Measurements from ENCODE around the gene MCM3.
A peak's percentile ranks its signal among the peaks of the same experiment; 100 is the strongest.

Gene MCM3

GRCh38 chr6:52249078-52249477 is 35.5 kb downstream of the MCM3 start:
- no peak for DNase-seq (ENCODE audit: low spot score)

DNA sequence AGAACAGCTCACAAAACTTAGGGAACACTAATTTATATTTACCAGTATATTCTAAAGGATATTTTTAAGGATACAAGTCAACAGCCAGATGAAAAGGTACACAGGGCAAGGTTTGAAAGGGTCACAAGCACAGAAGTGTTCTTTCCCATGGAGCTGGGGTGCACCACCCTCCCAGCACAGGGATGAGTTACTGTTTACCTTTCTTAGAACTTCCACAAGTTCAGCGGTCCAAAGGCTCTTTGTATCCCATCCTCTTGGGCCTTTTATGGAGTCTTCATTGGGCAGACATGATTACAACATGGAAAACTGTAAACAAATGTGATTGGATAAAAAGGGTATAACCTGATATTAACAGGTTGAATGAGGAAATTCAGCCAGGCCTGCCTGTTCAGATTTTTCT is 39.1 kb downstream of the MCM3 start:
- no peak for DNase-seq (ENCODE audit: low spot score)

- DNase-seq (ENCODE audit: low spot score) = no peak
Observed at GRCh38 chr6:52244400-52244799, 40.1 kb downstream of the MCM3 start, which contains the start of gene IL17F. Gene IL17F, minus strand, starts transcription at chr6:52244500. Its CDS starts 71 bp downstream, at chr6:52244429.

DNA sequence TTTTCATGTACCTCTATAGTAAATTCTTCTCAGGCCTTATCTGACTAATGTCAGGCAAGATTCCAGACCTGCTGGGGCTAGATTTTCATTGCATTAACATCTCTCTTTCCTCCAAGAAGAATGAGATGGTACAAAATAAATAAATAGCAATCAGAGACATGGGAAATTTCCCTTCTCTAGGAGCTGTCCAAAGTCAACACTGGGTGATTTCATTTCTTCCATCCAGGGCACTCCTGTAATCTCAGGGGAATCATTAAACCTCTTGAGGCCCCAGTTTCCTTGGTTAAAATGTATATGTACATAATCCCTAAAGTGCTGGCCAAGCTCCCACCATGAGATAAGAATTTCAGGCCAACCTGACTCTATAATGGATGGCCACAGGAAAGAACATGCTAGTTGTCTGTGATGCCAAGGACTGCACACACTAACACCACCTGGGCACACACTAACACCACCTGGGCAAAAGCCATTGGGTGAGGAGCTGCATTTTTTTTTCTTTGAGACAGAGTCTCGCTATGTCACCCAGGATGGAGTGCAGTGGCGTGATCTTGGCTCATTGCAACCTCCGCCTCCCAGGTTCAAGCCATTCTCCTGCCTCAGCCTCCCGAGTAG is 41.2 kb downstream of the MCM3 start:
- no peak for DNase-seq (ENCODE audit: low spot score)

DNA sequence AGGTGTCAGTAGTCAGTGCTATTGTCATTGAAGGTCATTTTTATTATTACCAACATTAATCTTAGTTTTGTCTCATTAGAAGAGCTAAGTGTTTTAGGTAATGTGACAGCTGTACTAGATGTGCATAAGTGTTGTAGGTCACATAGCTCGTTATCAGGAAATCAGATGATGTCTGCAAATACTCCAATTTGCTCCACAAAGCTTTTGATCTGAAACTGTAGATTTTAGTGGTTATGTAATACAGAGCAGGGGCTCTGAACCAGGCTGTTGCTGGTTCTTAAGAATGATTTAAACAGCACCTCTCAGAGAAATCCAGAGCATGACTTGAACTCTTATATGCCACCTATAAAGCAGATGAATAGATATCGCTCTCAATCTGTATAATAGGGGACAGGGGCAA is 42.7 kb downstream of the MCM3 start:
- no peak for DNase-seq (ENCODE audit: low spot score)

GRCh38 chr6:52233975-52234823 is 50.3 kb downstream of the MCM3 start:
- no peak for DNase-seq (ENCODE audit: low spot score)

DNA sequence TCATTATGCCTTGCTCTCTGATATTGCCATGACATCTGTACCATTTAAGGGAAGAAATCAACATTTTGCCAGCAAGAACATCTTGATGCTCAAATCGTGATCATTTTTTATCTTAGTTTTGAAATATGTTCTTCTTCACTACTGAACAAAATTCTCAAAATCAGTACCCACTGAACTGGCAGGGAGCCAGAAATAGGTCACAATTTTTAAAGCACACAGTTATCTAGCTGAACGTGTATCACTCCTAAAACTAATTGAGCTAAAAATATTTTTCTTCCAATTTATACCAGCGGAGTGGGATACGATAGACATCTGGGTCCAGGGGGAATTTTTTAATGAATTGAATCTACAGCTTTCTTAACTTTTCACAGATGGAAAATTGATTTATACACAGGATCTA is 51.5 kb downstream of the MCM3 start:
- DNase-seq (ENCODE audit: low spot score) = no peak

DNA sequence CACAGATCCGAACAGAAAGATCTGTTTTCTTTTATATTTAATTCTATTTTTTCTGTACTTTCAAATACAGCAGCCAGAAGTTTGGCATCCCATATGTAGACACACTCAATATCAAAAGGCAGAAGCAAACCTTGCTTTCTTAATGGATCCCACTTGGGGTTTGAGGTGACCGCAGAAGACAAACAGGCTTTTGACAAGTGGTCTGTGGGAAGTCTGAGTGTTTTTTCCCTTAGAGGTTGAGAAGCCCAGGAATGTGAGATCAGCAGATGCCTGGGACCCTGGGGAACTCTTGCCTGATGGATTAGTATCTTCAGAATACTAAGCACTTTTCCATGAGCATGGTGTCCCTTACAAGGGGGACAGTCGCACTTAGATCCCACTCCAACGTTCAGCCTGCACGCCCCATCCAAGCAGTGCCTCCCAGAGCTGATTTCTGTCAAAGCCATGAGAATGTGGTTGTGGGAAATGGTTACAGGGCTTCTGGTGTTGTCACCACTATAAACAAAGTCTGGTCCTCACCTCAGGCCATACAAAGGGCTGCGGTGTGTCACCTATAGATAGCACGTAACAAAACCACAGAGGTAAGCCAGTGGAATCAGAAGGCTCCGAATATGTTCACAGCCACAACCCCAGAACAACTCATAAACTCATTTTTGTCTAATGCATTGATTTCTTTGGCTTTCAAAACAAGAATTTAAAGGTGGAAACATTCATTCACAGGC is 53.0 kb downstream of the MCM3 start:
- DNase-seq (ENCODE audit: low spot score) = peak; percentile 5

GRCh38 chr6:52230685-52231084 is 53.9 kb downstream of the MCM3 start:
- DNase-seq (ENCODE audit: low spot score) = no peak

- DNase-seq (ENCODE audit: low spot score) = peak; percentile 4
Observed at GRCh38 chr6:52227495-52227894, 57.0 kb downstream of the MCM3 start.

DNA sequence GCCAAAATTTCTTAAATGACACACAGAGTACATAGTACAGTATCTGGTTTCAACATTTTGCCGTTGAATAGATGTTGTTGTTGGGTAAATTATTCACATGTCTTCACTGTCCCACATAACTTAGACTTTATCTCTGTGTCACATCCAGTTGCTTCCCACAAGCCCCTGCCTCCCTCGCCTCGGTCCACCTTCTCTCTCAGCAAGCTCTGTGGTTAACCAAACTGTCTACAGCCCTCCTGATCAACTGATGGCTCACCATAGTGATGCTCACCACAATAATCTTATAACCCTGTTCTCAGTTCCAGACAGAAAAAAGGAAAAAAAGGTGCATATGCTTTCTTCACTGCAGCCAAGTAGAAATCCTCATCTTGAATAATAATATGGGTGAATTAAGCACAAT is 63.2 kb downstream of the MCM3 start:
- DNase-seq (ENCODE audit: low spot score) = no peak

DNA sequence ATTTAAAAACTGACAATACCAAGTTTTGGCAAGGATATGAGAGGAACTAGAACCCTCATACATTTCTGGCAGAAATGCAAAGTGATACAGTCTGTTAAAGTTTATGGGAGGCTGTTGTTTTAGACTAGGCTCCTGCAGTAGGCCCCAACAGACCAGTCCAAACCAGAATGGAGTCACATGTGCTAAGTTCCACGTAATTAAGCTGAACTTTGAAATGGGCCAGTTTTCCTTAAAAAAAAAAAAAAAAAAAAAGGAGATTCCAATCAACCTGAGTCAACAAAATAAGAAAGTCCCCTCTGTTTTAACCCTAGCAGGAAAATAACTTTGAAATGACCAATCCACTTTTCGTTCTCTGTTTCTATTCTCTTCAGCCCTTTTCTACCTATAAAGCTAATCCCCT is 66.8 kb downstream of the MCM3 start:
- DNase-seq (ENCODE audit: low spot score) = no peak

DNA sequence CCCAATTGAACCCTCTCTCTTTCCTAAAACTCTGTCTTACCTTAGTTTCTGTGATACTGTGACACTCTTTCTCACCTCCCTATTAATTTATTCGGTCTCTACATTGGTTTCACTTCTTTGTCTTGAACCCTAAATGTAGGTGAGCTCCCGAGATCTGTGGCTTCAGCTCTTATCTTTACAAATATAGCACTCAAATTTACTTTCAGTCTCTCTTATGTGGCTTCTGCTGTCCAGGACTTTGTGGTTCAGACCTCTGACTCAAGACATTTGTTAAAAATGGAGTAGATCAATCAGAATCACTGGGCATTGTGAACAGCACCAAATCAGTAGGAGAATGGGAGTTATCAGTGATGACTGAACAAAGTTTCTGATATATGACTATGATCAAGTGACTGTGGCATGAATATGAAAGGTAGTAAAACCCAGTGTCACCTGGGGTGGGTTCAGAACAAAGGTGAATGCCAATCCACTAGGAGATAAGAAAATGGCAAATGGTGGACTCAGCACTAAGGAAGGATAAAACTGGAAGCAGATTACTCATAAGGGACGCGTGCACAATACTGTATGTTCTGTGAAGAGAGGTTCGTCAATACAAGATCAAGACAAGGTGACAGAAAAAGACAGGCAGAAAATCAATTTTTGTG is 67.5 kb downstream of the MCM3 start:
- DNase-seq (ENCODE audit: low spot score) = no peak

- no peak for DNase-seq (ENCODE audit: low spot score)
Observed at GRCh38 chr6:52215787-52216186, 68.8 kb downstream of the MCM3 start.
